IgD-negative memory B cell (primary cell): Measurements from ENCODE around the gene PRR30. TPM values are rescaled to one million over a fixed set of nuclear protein-coding genes. Genes with fewer than 3 reads are reported as not detected.
A peak's percentile ranks its signal among the peaks of the same experiment; 100 is the strongest.

Source experiments
- H3K27ac Mint-ChIP-seq, 3 donors: one replicate each; pipeline ENCODE4 v1.8.0; 2020 to 2022; ENCODE audit warnings: mild to moderate bottlenecking in 3 of 3, mixed read lengths in 3 of 3, moderate library complexity in 1 of 3
- H3K27me3 Mint-ChIP-seq: one replicate; pipeline ENCODE4 v1.8.0; 2021; ENCODE audit warnings: mixed read lengths
- H3K36me3 Mint-ChIP-seq: one replicate; pipeline ENCODE4 v1.8.0; 2020; ENCODE audit warnings: mild to moderate bottlenecking, mixed read lengths
- H3K4me1 Mint-ChIP-seq, 3 donors: one replicate each; pipeline ENCODE4 v1.8.0; 2020 to 2022; ENCODE audit warnings: mixed read lengths in 3 of 3, mild to moderate bottlenecking in 1 of 3
- H3K4me3 Mint-ChIP-seq, 4 donors: one replicate each; pipeline ENCODE4 v1.8.0; 2020 to 2022; ENCODE audit warnings: mild to moderate bottlenecking in 4 of 4, mixed read lengths in 4 of 4, moderate library complexity in 3 of 4
- H3K9me3 Mint-ChIP-seq, 3 donors: one replicate each; pipeline ENCODE4 v1.8.0; 2020 to 2021; ENCODE audit warnings: mixed read lengths in 3 of 3, mild to moderate bottlenecking in 1 of 3
- polyA plus RNA-seq: library from polyadenylated mRNA; unstranded; fragments of 300-500 nt; fragmentation: Illumina TruSeq; gene quantifications from one replicate; pipeline ENCODE4 v1.2.3, GENCODE V29; 2021

The PRR30 gene
- polyA plus RNA-seq, 1 donor from 2014 or later = not detected

DNA sequence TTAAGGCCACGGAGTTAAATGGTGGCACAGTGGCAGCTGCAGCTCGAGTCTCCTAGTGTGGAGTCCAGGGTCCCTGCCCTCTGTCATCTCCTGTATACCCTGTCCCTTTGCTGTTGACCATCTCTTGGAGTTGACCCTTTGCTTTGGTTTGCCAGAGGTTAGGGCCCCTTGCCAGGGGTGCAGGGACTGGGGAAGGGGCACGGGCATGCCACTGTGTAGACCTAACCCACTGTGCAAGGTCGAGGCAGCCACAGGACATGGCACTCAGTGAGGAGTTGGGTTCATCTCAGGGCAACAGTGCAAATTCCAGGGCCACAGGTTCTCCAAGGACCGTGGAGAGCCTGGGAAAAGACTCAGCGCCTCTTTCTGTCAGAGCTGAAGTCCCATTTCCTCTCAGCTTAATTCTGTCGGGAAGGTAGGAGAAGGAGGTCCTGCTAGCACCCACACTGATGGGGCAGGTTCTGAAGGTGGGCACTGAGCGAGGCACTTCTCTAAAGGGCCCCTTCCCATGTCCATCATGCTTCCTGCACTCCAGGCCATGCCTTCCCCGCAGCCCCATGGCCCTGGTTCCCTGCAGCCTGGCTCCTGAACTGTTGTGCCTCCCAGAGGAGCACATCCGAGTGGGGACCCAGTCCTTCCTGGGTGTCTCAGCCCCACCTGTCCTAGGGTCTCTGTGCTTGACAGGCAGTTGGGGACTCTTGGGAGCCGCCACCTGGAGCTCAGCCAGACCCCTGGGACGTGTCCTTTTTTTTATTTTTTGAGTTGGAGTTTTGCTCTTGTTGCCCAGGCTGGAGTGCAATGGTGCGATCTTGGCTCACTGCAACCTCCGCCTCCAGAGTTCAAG lies 49.9 kb downstream of the PRR30 start:
- no peak overlapping the region for H3K27ac Mint-ChIP-seq
- H3K36me3 Mint-ChIP-seq = no peaks in the 10 kb centered on the region
- H3K27me3 Mint-ChIP-seq = no peaks in the 10 kb centered on the region
- peaks cover 4 to 8% (median 8%) of the 10 kb centered on the region in 3 donors for H3K4me1 Mint-ChIP-seq
- H3K4me3 Mint-ChIP-seq = peak overlapping the region in 1 of 4 donors; percentile 82
- no peaks in the 10 kb centered on the region for H3K9me3 Mint-ChIP-seq

DNA sequence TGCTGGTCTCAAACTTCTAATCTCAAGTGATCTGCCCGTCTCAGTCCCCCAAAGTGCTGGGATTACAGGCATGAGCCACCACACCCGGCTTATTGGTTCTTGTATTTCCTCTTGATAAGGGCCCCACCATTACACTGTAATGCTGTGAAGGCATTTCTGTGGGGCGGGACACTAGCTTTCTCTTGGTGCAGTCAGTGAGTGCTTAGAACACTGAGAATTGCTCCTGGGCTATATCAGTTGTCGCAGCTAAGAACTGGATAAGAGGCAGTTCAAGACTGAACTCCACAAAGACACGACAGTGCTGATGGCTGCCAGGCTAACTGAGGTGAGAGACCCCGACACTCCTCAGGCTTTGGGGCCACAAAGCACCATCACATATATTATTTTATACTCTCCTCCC lies 50.6 kb downstream of the PRR30 start:
- H3K27ac Mint-ChIP-seq = peak overlapping the region in 1 of 3 donors; percentile 53
- H3K4me3 Mint-ChIP-seq = peak overlapping the region in 2 of 4 donors; percentile 71 to 82
- H3K36me3 Mint-ChIP-seq = no peaks in the 10 kb centered on the region
- peaks cover 4 to 8% (median 8%) of the 10 kb centered on the region in 3 donors for H3K4me1 Mint-ChIP-seq
- H3K9me3 Mint-ChIP-seq = no peaks in the 10 kb centered on the region
- no peaks in the 10 kb centered on the region for H3K27me3 Mint-ChIP-seq

DNA sequence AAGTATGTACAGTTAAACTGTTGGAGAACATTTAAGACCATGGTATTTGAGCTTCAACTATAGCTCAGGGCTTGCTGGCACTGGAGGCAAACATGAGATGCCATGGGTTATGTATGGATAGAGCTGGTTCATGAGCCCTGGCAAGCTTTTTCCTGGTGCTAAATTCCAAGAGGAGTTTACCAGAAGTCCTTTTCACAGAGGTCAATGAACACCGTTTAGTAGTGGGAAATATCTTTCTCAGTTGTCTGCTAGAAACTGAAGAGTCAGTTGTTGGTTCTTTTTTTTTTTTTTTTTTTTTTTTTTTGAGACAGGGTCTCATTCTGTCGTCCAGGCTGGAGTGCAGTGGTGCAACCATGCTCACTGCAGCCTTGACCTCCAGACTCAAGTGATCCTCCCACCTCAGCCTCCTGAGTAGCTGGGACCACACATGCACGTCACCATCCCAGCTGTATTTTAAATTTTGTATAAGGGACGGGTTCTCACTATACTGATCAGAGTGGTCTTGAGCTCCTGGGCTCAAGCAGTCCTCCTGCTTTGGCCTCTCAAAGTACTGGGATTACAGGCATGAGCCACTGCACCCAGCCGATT lies 51.3 kb downstream of the PRR30 start:
- H3K9me3 Mint-ChIP-seq = no peaks in the 10 kb centered on the region
- no peaks in the 10 kb centered on the region for H3K27me3 Mint-ChIP-seq
- no peaks in the 10 kb centered on the region for H3K36me3 Mint-ChIP-seq
- H3K27ac Mint-ChIP-seq = peak overlapping the region in 2 of 3 donors; percentile 46 to 54
- peaks cover 4 to 8% (median 8%) of the 10 kb centered on the region in 3 donors for H3K4me1 Mint-ChIP-seq
- H3K4me3 Mint-ChIP-seq = peak overlapping the region; percentile 59 to 89 (median 72)

Other genes starting within 250 kb of the PRR30 start
- 2.4 TPM for gene MAPRE3, start 168.8 kb downstream of the PRR30 start, polyA plus RNA-seq
- 34.3 TPM for gene TMEM214, start 106.4 kb downstream of the PRR30 start, polyA plus RNA-seq
- 10.8 TPM for gene AGBL5, start 87.7 kb downstream of the PRR30 start, polyA plus RNA-seq
- 723 TPM for gene OST4, start 67.8 kb downstream of the PRR30 start, polyA plus RNA-seq
- 0.61 TPM for gene EMILIN1, start 60.8 kb downstream of the PRR30 start, polyA plus RNA-seq
- gene KHK, start 52.6 kb downstream of the PRR30 start, polyA plus RNA-seq = 6.5 TPM
- gene CGREF1, start 20.3 kb downstream of the PRR30 start, polyA plus RNA-seq = not detected
- 0.35 TPM for gene ABHD1, start 15.6 kb downstream of the PRR30 start, polyA plus RNA-seq
- gene PREB, start 4.8 kb downstream of the PRR30 start, polyA plus RNA-seq = 62.2 TPM
- not detected for gene TCF23, start 9.6 kb upstream of the PRR30 start, polyA plus RNA-seq
- gene ATRAID, start 72.6 kb upstream of the PRR30 start, polyA plus RNA-seq = 274 TPM
- 20.3 TPM for gene SLC5A6, start 72.9 kb upstream of the PRR30 start, polyA plus RNA-seq
- gene CAD, start 78.0 kb upstream of the PRR30 start, polyA plus RNA-seq = 18.9 TPM
- gene SLC30A3, start 123.6 kb upstream of the PRR30 start, polyA plus RNA-seq = not detected
- not detected for gene DNAJC5G, start 136.0 kb upstream of the PRR30 start, polyA plus RNA-seq
- gene TRIM54, start 143.0 kb upstream of the PRR30 start, polyA plus RNA-seq = not detected
- 1.6 TPM for gene UCN, start 169.0 kb upstream of the PRR30 start, polyA plus RNA-seq
- 96.1 TPM for gene MPV17, start 183.7 kb upstream of the PRR30 start, polyA plus RNA-seq
- 38.6 TPM for gene GTF3C2, start 217.4 kb upstream of the PRR30 start, polyA plus RNA-seq
- 35.0 TPM for gene EIF2B4, start 230.9 kb upstream of the PRR30 start, polyA plus RNA-seq
- gene SNX17, start 231.2 kb upstream of the PRR30 start, polyA plus RNA-seq = 219 TPM
- gene ZNF513, start 241.3 kb upstream of the PRR30 start, polyA plus RNA-seq = 4.8 TPM